ENCODE measurements around the gene ABCA6. TPM values are rescaled to one million over a fixed set of nuclear protein-coding genes. Genes with fewer than 3 reads are reported as not detected.
"Not testable (repeated sequence)": the region's sequence is repeated elsewhere in the genome, so short reads cannot be mapped to it uniquely, and the experiment has no call there.

The ABCA6 gene
- total RNA-seq, 6 experiments from 2014 or later: 0.07 TPM; not detected in 5

- Mint-ChIP-seq H3K9me3 (no peaks in the 10 kb centered on the region), H3K27ac (no peak overlapping the region), H3K36me3 (ENCODE audit: low read depth) (no peaks in the 10 kb centered on the region), H3K27me3 (ENCODE audit: insufficient read depth) (no peaks in the 10 kb centered on the region), H3K4me3 (no peak overlapping the region), H3K4me1 (ENCODE audit: low read depth) (peaks cover 31% of the 10 kb centered on the region)
- DNase-seq: no peak
- TF ChIP-seq, protein P1, sequence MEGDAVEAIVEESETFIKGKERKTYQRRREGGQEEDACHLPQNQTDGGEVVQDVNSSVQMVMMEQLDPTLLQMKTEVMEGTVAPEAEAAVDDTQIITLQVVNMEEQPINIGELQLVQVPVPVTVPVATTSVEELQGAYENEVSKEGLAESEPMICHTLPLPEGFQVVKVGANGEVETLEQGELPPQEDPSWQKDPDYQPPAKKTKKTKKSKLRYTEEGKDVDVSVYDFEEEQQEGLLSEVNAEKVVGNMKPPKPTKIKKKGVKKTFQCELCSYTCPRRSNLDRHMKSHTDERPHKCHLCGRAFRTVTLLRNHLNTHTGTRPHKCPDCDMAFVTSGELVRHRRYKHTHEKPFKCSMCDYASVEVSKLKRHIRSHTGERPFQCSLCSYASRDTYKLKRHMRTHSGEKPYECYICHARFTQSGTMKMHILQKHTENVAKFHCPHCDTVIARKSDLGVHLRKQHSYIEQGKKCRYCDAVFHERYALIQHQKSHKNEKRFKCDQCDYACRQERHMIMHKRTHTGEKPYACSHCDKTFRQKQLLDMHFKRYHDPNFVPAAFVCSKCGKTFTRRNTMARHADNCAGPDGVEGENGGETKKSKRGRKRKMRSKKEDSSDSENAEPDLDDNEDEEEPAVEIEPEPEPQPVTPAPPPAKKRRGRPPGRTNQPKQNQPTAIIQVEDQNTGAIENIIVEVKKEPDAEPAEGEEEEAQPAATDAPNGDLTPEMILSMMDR (IDR thresholded peaks at IDR 0.05): no peak
These were observed 34.7 kb upstream of the ABCA6 start for GRCh38 chr17:69176457-69176795.

GRCh38 chr17:69175625-69176456 is 34.1 kb upstream of the ABCA6 start:
- TF ChIP-seq, protein P1 (IDR thresholded peaks at IDR 0.05): no peak
- Mint-ChIP-seq H3K27me3 (ENCODE audit: insufficient read depth) (no peaks in the 10 kb centered on the region), H3K36me3 (ENCODE audit: low read depth) (no peaks in the 10 kb centered on the region), H3K27ac (peak overlapping the region; percentile 72), H3K9me3 (no peaks in the 10 kb centered on the region), H3K4me3 (no peak overlapping the region; the same call in 1 of the 2 replicates), H3K4me1 (ENCODE audit: low read depth) (peaks cover 31% of the 10 kb centered on the region)
- DNase-seq: peak; percentile 74

GRCh38 chr17:69175262-69175624 is 33.5 kb upstream of the ABCA6 start:
- Mint-ChIP-seq H3K9me3 (no peaks in the 10 kb centered on the region), H3K27ac (peak overlapping the region; percentile 50; the same call in 1 of the 2 replicates), H3K4me1 (ENCODE audit: low read depth) (peaks cover 31% of the 10 kb centered on the region), H3K27me3 (ENCODE audit: insufficient read depth) (no peaks in the 10 kb centered on the region), H3K4me3 (no peak overlapping the region; the same call in 1 of the 2 replicates), H3K36me3 (ENCODE audit: low read depth) (no peaks in the 10 kb centered on the region)
- DNase-seq: no peak
- TF ChIP-seq, protein P1 (IDR thresholded peaks at IDR 0.05): no peak

GRCh38 chr17:69173118-69173517 is 31.4 kb upstream of the ABCA6 start:
- Mint-ChIP-seq H3K4me3 (no peak overlapping the region), H3K9me3 (no peaks in the 10 kb centered on the region), H3K27ac (no peak overlapping the region), H3K27me3 (ENCODE audit: insufficient read depth) (no peaks in the 10 kb centered on the region), H3K36me3 (ENCODE audit: low read depth) (no peaks in the 10 kb centered on the region), H3K4me1 (ENCODE audit: low read depth) (peaks cover 25% of the 10 kb centered on the region)
- TF ChIP-seq, protein P1 (IDR thresholded peaks at IDR 0.05): no peak
- no peak for DNase-seq

DNA sequence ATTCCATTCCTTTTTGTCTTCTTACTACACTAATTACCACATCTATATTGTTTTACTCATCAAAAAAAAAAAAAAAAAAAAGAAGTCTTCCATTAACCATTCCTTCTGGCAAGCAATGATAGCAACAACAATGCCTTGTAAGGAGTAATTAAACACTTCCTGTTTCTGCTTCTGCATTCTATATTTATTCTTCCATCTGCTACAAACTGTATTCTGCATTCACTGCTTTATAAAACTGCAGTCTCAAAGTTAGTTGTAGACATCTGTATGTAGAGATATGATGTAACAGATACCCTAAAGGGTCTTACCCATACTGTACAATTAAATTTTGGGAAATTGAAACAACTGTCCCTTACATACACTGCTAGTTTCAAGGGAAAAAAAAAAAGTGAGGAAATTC is 28.7 kb upstream of the ABCA6 start:
- Mint-ChIP-seq H3K4me3 (no peak overlapping the region), H3K27ac (no peak overlapping the region), H3K27me3 (ENCODE audit: insufficient read depth) (no peaks in the 10 kb centered on the region; the same call in 1 of the 2 replicates), H3K4me1 (ENCODE audit: low read depth) (peaks cover 13% of the 10 kb centered on the region), H3K9me3 (no peaks in the 10 kb centered on the region), H3K36me3 (ENCODE audit: low read depth) (no peaks in the 10 kb centered on the region)
- no peak for DNase-seq
- TF ChIP-seq, protein P1 (IDR thresholded peaks at IDR 0.05): no peak

DNA sequence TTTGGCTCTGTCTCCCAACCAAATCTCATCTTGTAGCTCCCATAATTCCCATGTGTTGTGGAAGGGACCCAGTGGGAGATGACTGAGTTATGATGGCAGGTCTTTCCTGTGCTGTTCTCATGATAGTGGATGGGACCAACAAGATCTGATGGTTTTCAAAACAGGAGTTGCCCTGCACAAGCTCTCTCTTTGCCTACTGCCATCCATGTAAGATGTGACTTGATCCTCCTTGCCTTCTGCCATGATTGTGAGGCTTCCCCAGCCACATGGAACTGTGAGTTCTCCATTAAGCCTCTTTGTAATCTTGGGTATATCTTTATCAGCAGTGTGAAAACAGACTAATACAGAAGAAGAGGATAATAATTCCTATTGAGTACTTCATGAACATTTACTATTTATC is 26.9 kb upstream of the ABCA6 start:
- not testable (repeated sequence) for H3K4me3 Mint-ChIP-seq; H3K36me3 Mint-ChIP-seq (ENCODE audit: low read depth)

More for the DNA sequence above, 26.9 kb upstream of the ABCA6 start:
- not testable (repeated sequence) for H3K4me1 Mint-ChIP-seq (ENCODE audit: low read depth); H3K9me3 Mint-ChIP-seq; H3K27me3 Mint-ChIP-seq (ENCODE audit: insufficient read depth); H3K27ac Mint-ChIP-seq; DNase-seq
